Mesothelial cell of epicardium (in vitro differentiated cells): ENCODE measurements around the gene CTDSPL. TPM values are rescaled to one million over a fixed set of nuclear protein-coding genes. Genes with fewer than 3 reads are reported as not detected.

Experiments used
- DNase-seq, 2 experiments: peaks; one replicate each; pipeline ENCODE4 v3.0.0; 2021; ENCODE audit warnings: low spot score in 2 of 2; ENCODE audit not compliant: unreplicated experiment in 2 of 2
- H3K27ac Mint-ChIP-seq: 2 replicates; pipeline ENCODE4 v1.8.0; 2021; ENCODE audit warnings: mixed read lengths
- H3K27me3 Mint-ChIP-seq: 2 replicates; pipeline ENCODE4 v1.8.0; 2021; ENCODE audit warnings: low read depth, mixed read lengths
- H3K36me3 Mint-ChIP-seq: 2 replicates; pipeline ENCODE4 v1.8.0; 2021; ENCODE audit warnings: mixed read lengths
- H3K4me1 Mint-ChIP-seq: 2 replicates; pipeline ENCODE4 v1.8.0; 2021; ENCODE audit warnings: mixed read lengths
- H3K4me3 Mint-ChIP-seq: 2 replicates; pipeline ENCODE4 v1.8.0; 2021; ENCODE audit warnings: mild to moderate bottlenecking, moderate library complexity, mixed read lengths
- H3K9me3 Mint-ChIP-seq: 2 replicates; pipeline ENCODE4 v1.8.0; 2021; ENCODE audit warnings: mixed read lengths
- CTCF ChIP-seq: fragments of 200-600 bp; sonication (generic); IDR thresholded peaks from one replicate; pipeline ENCODE4 v1.5.0; 2021; ENCODE audit warnings: antibody characterized with exemption; ENCODE audit not compliant: unreplicated experiment
- total RNA-seq: library from RNA; stranded (reverse); gene quantifications from 3 replicates; pipeline ENCODE4 v1.2.1, GENCODE V29; 2021

The CTDSPL gene
- total RNA-seq, 1 donor from 2014 or later = 29.9 TPM

- H3K36me3 Mint-ChIP-seq = peaks cover 5% of the 10 kb centered on the region
- TF ChIP-seq CTCF = no peak
- no peak overlapping the region for H3K27ac Mint-ChIP-seq
- no peak for DNase-seq
- no peaks in the 10 kb centered on the region for H3K27me3 Mint-ChIP-seq
- no peak overlapping the region for H3K4me3 Mint-ChIP-seq
- peaks cover 19% of the 10 kb centered on the region for H3K4me1 Mint-ChIP-seq
- no peaks in the 10 kb centered on the region for H3K9me3 Mint-ChIP-seq
Measured at GRCh38 chr3:37964146-37964545, 102.5 kb downstream of the CTDSPL start.

- no peaks in the 10 kb centered on the region for H3K9me3 Mint-ChIP-seq
- no peak for DNase-seq
- no peak overlapping the region for H3K4me3 Mint-ChIP-seq
- H3K27me3 Mint-ChIP-seq = no peaks in the 10 kb centered on the region
- TF ChIP-seq CTCF = no peak
- peaks cover 6% of the 10 kb centered on the region for H3K36me3 Mint-ChIP-seq
- no peak overlapping the region for H3K27ac Mint-ChIP-seq
- peaks cover 19% of the 10 kb centered on the region for H3K4me1 Mint-ChIP-seq
Measured at GRCh38 chr3:37964716-37965115, 103.0 kb downstream of the CTDSPL start.

- no peaks in the 10 kb centered on the region for H3K27me3 Mint-ChIP-seq
- TF ChIP-seq CTCF = peak; percentile 70
- no peak overlapping the region for H3K4me3 Mint-ChIP-seq
- H3K9me3 Mint-ChIP-seq = no peaks in the 10 kb centered on the region
- peak in 1 of 2 experiments; percentile 79 for DNase-seq
- no peak overlapping the region for H3K27ac Mint-ChIP-seq
- peaks cover 8% of the 10 kb centered on the region for H3K36me3 Mint-ChIP-seq
- H3K4me1 Mint-ChIP-seq = peaks cover 7% of the 10 kb centered on the region
Measured at GRCh38 chr3:37967260-37967881, 105.7 kb downstream of the CTDSPL start.

GRCh38 chr3:37968199-37968598 is 106.5 kb downstream of the CTDSPL start:
- Mint-ChIP-seq H3K27me3 (no peaks in the 10 kb centered on the region), H3K4me1 (peaks cover 1% of the 10 kb centered on the region), H3K27ac (no peak overlapping the region), H3K36me3 (peaks cover 8% of the 10 kb centered on the region), H3K4me3 (no peak overlapping the region), H3K9me3 (no peaks in the 10 kb centered on the region)
- DNase-seq = no peak
- no peak for TF ChIP-seq CTCF

GRCh38 chr3:37968813-37969595 is 107.3 kb downstream of the CTDSPL start:
- Mint-ChIP-seq H3K4me3 (no peak overlapping the region), H3K36me3 (peaks cover 14% of the 10 kb centered on the region), H3K4me1 (no peaks in the 10 kb centered on the region), H3K27me3 (no peaks in the 10 kb centered on the region), H3K9me3 (no peaks in the 10 kb centered on the region), H3K27ac (no peak overlapping the region)
- no peak for DNase-seq
- TF ChIP-seq CTCF = no peak
